IMR-90 (cell line): ENCODE data around the gene SLC25A21. TPM values are rescaled to one million over a fixed set of nuclear protein-coding genes. Genes with fewer than 3 reads are reported as not detected.
"Not testable (repeated sequence)": the region's sequence is repeated elsewhere in the genome, so short reads cannot be mapped to it uniquely, and the experiment has no call there.

Experiments used
- ATAC-seq: fragments of 200-7000 bp; cut with Tn5 transposase; 2 replicates; pipeline ENCODE4 v1.9.1; 2020; ENCODE audit warnings: low read depth, mild to moderate bottlenecking, moderate library complexity
- BruUV-seq: library from RNA; stranded (reverse); fragments of 400-500 nt; replicated peaks from 2 replicates; lab custom pipeline; 2021; lab: Mats Ljungman, UMichigan
- CTCF ChIA-PET: fragments of 300-600 bp; formaldehyde crosslinking; extraction: SDS; loops from one replicate; lab custom pipeline; 2021; ENCODE audit warnings: antibody characterized with exemption; lab: Yijun Ruan, JAX
- POLR2A ChIA-PET: fragments of 300-600 bp; sonication (Branson Sonifier 250); formaldehyde crosslinking; loops from one replicate; lab custom pipeline; 2022; ENCODE audit warnings: antibody characterized with exemption; ENCODE audit not compliant: unreplicated experiment; lab: Charles Lee
- DNase-seq: peaks from one replicate; pipeline ENCODE4 v3.0.0; 2013
- H2AFZ ChIP-seq: replicated peaks from 2 replicates; pipeline ENCODE3; 2013; ENCODE audit warnings: low read length, mild to moderate bottlenecking; ENCODE audit not compliant: poor library complexity
- H2AK5ac ChIP-seq: 2 replicates; pipeline ENCODE4 v1.6.1; 2013; ENCODE audit warnings: low read depth, low read length, inconsistent platforms
- H2AK9ac ChIP-seq: replicated peaks from 2 replicates; pipeline ENCODE3; 2013; ENCODE audit warnings: mild to moderate bottlenecking, low read depth, low read length, moderate library complexity; ENCODE audit not compliant: poor library complexity
- H2BK120ac ChIP-seq: 2 replicates; pipeline ENCODE4 v1.6.1; 2013; ENCODE audit warnings: low read depth, low read length, inconsistent platforms
- H2BK15ac ChIP-seq: 3 replicates; pipeline ENCODE4 v1.6.1; 2013; ENCODE audit warnings: low read depth, low read length, inconsistent platforms
- H2BK20ac ChIP-seq: 2 replicates; pipeline ENCODE4 v1.6.1; 2013; ENCODE audit warnings: low read depth, mild to moderate bottlenecking, inconsistent platforms, low read length, moderate library complexity
- H2BK5ac ChIP-seq: 2 replicates; pipeline ENCODE4 v1.6.1; 2013; ENCODE audit warnings: mild to moderate bottlenecking, low read depth, low read length, inconsistent platforms; ENCODE audit not compliant: poor library complexity, severe bottlenecking
- H3K14ac ChIP-seq: replicated peaks from 2 replicates; pipeline ENCODE4 v1.6.1; 2013; ENCODE audit warnings: low read depth, low read length, inconsistent platforms
- H3K18ac ChIP-seq: 2 replicates; pipeline ENCODE4 v1.6.1; 2013; ENCODE audit warnings: low read depth, low read length, control low read depth
- H3K23ac ChIP-seq: 2 replicates; pipeline ENCODE4 v1.6.1; 2013; ENCODE audit warnings: low read depth, low read length, inconsistent platforms
- H3K27ac ChIP-seq: 2 replicates; pipeline ENCODE4 v1.5.1; 2013; ENCODE audit warnings: mild to moderate bottlenecking, control low read depth, low read length; ENCODE audit not compliant: insufficient read depth
- H3K27me3 ChIP-seq: 2 replicates; pipeline ENCODE4 v1.6.1; 2013; ENCODE audit warnings: low read length; ENCODE audit not compliant: control insufficient read depth, insufficient read depth
- H3K36me3 ChIP-seq: 2 replicates; pipeline ENCODE4 v1.6.1; 2013; ENCODE audit warnings: low read length, mixed read lengths; ENCODE audit not compliant: control insufficient read depth, insufficient read depth
- H3K4ac ChIP-seq: 2 replicates; pipeline ENCODE4 v1.6.1; 2013; ENCODE audit warnings: low read depth, low read length, inconsistent platforms
- H3K4me1 ChIP-seq: 2 replicates; pipeline ENCODE4 v1.6.1; 2013; ENCODE audit warnings: low read length, mixed read lengths; ENCODE audit not compliant: control insufficient read depth, insufficient read depth
- H3K4me2 ChIP-seq: 2 replicates; pipeline ENCODE4 v1.6.1; 2013; ENCODE audit warnings: low read depth, mild to moderate bottlenecking, control low read depth, low read length, moderate library complexity
- H3K4me3 ChIP-seq: 2 replicates; pipeline ENCODE4 v1.5.1; 2013; ENCODE audit warnings: low read depth, mild to moderate bottlenecking, control low read depth, low read length, moderate library complexity; ENCODE audit not compliant: insufficient read depth
- H3K56ac ChIP-seq: 2 replicates; pipeline ENCODE4 v1.6.1; 2013; ENCODE audit warnings: low read length, inconsistent platforms; ENCODE audit not compliant: insufficient read depth; ENCODE audit errors: extremely low read depth
- H3K79me1 ChIP-seq, 2 experiments: 2 replicates each; pipeline ENCODE4 v1.6.1; 2013; ENCODE audit warnings: low read length in 2 of 2, inconsistent platforms in 1 of 2, low read depth in 1 of 2
- H3K9ac ChIP-seq: 2 replicates; pipeline ENCODE4 v1.6.1; 2013; ENCODE audit warnings: low read depth, low read length, control low read depth
- H3K9me1 ChIP-seq: 2 replicates; pipeline ENCODE4 v1.6.1; 2013; ENCODE audit warnings: low read length, inconsistent platforms; ENCODE audit not compliant: insufficient read depth
- H3K9me3 ChIP-seq: 2 replicates; pipeline ENCODE4 v1.6.1; 2013; ENCODE audit warnings: low read length; ENCODE audit not compliant: control insufficient read depth, insufficient read depth
- H4K20me1 ChIP-seq: 2 replicates; pipeline ENCODE4 v1.6.1; 2013; ENCODE audit warnings: low read length, inconsistent platforms; ENCODE audit not compliant: insufficient read depth
- H4K5ac ChIP-seq: 2 replicates; pipeline ENCODE4 v1.6.1; 2013; ENCODE audit warnings: mild to moderate bottlenecking, low read depth, low read length, control low read depth
- H4K8ac ChIP-seq, 2 experiments: 2 replicates each; pipeline ENCODE4 v1.6.1; 2013; ENCODE audit warnings: low read depth in 2 of 2, low read length in 2 of 2, control low read depth in 1 of 2, inconsistent platforms in 1 of 2
- H4K91ac ChIP-seq: 2 replicates; pipeline ENCODE4 v1.6.1; 2013; ENCODE audit warnings: low read depth, low read length, inconsistent platforms; ENCODE audit not compliant: insufficient read depth
- WGBS, 2 experiments: methylation state at CpG; one replicate each; pipeline versions ENCODE4 v1.1.5 to v1.1.7; 2013; ENCODE audit warnings: missing lambda C conversion rate in 2 of 2; ENCODE audit not compliant: insufficient read length in 1 of 2; ENCODE audit errors: extremely low coverage in 2 of 2; 5-methylcytosine and 5-hydroxymethylcytosine counted together
- dilution Hi-C: fragments of 300-500 bp; cut with HindIII; formaldehyde crosslinking; loops from one replicate; pipeline ENCODE4 v1.14.3; 2018; ENCODE audit warnings: low sequenced_read_pairs; ENCODE audit not compliant: unreplicated experiment
- in situ Hi-C: fragments of 300-500 bp; cut with MboI; formaldehyde crosslinking; loops from 3 replicates; pipeline ENCODE4 v1.14.3; 2019; ENCODE audit warnings: low sequenced_read_pairs, inconsistent platforms, mixed read lengths
- intact Hi-C: fragments of 100-400 bp; cut with micrococcal nuclease; formaldehyde crosslinking; loops from 2 replicates; pipeline ENCODE4 v1.10.0; 2022
- polyA plus RNA-seq, 3 experiments: library from polyadenylated mRNA; depleted of rRNA; stranded (reverse); fragments of >200 nt; gene quantifications; 2 replicates each; pipeline ENCODE4 v1.2.3, GENCODE V29; 2012; ENCODE audit warnings: low replicate concordance in 1 of 3
- total RNA-seq: library from RNA; depleted of rRNA; stranded (reverse); fragments of >200 nt; gene quantifications from 2 replicates; pipeline ENCODE4 v1.2.3, GENCODE V29; 2012

Gene SLC25A21
- total and polyA plus RNA-seq, 2 of the 4 experiments (the other 2 are of a cell fraction) = 0.62 to 0.90 TPM

- H3K23ac ChIP-seq, H2BK120ac ChIP-seq, BruUV-seq, H2BK5ac ChIP-seq, H3K4me3 ChIP-seq, H2AK9ac ChIP-seq, ATAC-seq, DNase-seq, H2AK5ac ChIP-seq, H3K4me1 ChIP-seq, H3K27me3 ChIP-seq, H2BK20ac ChIP-seq, H2BK15ac ChIP-seq, H3K9ac ChIP-seq, POLR2A ChIA-PET, H4K5ac ChIP-seq, H4K91ac ChIP-seq, H4K20me1 ChIP-seq, H3K56ac ChIP-seq, H3K36me3 ChIP-seq, H3K27ac ChIP-seq, H3K9me1 ChIP-seq, dilution Hi-C loops, H4K8ac ChIP-seq, CTCF ChIA-PET, H3K79me1 ChIP-seq, H3K4ac ChIP-seq, H3K4me2 ChIP-seq, H3K14ac ChIP-seq, H2AFZ ChIP-seq, H3K18ac ChIP-seq, H3K9me3 ChIP-seq: not testable (repeated sequence)
- intact Hi-C loops (loop anchor here (10.0 kb wide), 2 partner anchors 292 to 372 kb away; no protein-coding TSS in a partner anchor), in situ Hi-C loops (loop anchor here (10.0 kb wide), 1 partner anchor 492 kb away; no protein-coding TSS in a partner anchor)
- no CpG with 5 or more reads among the region's 1 CpG for WGBS, 2 experiments
Measured at GRCh38 chr14:37146438-37146837, 26.0 kb downstream of the SLC25A21 start.
